Measurements from ENCODE around the gene PPP2CA. TPM values are rescaled to one million over a fixed set of nuclear protein-coding genes. Genes with fewer than 3 reads are reported as not detected.
"Not testable (repeated sequence)": the region's sequence is repeated elsewhere in the genome, so short reads cannot be mapped to it uniquely, and the experiment has no call there.

Gene PPP2CA
- polyA plus RNA-seq, 2 donors: 41.5 to 102 TPM

DNA sequence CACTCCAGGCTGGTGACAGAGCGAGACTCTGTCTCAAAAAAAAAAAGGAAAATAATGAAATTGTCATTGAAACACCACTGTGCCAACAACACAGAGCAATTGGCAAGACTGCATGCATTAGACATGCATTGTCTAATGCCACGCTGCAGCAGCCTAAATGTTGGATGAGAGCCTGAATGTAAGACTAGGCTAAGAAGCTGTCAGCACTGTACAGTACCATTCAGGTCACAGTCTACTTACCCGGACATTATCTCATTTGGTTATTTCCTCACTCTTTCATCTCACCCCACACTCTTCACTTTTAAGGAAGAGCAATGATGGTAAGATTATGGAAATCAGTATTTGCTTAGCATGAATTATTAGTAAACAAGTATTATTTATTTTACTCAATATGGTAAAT, 31.3 kb upstream of the PPP2CA start:
- Histone ChIP-seq H3K27me3 (ENCODE audit: control insufficient read depth in 1 of 2, insufficient read depth in 2 of 2, low read length in 2 of 2) (no peaks in the 10 kb centered on the region), H3K36me3 (ENCODE audit: control insufficient read depth in 2 of 2, insufficient read depth in 2 of 2, low read length in 1 of 2) (no peaks in the 10 kb centered on the region), H3K4me1 (ENCODE audit: control insufficient read depth in 2 of 2, insufficient read depth in 2 of 2, low read length in 1 of 2) (no peaks in the 10 kb centered on the region), H3K27ac (ENCODE audit: low read depth in 2 of 2, low read length in 1 of 2) (no peak overlapping the region), H3K9me3 (ENCODE audit: control insufficient read depth in 2 of 2, insufficient read depth in 1 of 2, low read depth in 1 of 2, low read length in 1 of 2) (no peaks in the 10 kb centered on the region), H3K4me3 (ENCODE audit: low read depth in 1 of 2, low read length in 2 of 2) (no peak overlapping the region)
- 74 to 83% methylated on average over 3 of the region's 3 CpGs for WGBS, 2 donors

DNA sequence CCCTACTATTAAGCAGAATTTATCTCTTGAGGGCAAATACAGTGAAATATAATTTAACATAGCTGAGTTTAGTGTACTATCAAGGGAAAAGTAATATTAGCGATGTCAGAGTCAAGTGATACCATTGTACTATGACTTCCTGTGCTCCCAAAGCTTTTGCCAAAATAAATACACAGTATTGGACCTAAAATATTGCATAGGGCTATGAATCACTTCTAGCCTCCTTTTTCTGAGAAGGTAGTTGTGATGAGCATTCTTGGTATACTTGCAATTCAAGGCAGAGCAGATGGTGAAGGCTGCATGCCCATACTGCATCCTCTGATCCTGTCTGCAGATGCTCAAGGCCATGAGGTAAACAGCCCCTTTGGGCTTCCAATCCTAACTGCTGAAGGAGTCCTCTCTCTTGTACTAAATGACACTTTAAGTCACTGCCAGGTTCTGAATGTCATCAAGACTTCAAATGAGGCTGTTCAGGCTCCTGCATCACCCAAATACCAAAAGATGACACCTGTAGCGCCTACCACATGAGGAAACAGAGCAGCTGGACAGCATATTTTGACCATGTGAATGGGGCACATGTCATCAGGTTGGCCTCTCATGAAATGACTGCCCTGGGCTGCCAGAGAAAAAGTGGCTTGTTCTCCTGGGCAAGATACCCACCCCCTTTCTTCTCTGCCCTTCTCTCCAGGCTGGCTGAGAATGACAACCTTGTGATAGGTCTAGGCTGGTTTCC, 29.7 kb upstream of the PPP2CA start:
- 85 to 86% methylated on average over 2 of the region's 2 CpGs for WGBS, 2 donors
- Histone ChIP-seq H3K27ac (ENCODE audit: low read depth in 2 of 2, low read length in 1 of 2) (no peak overlapping the region), H3K4me3 (ENCODE audit: low read depth in 1 of 2, low read length in 2 of 2) (no peak overlapping the region), H3K4me1 (ENCODE audit: control insufficient read depth in 2 of 2, insufficient read depth in 2 of 2, low read length in 1 of 2) (no peaks in the 10 kb centered on the region), H3K36me3 (ENCODE audit: control insufficient read depth in 2 of 2, insufficient read depth in 2 of 2, low read length in 1 of 2) (no peaks in the 10 kb centered on the region), H3K9me3 (ENCODE audit: control insufficient read depth in 2 of 2, insufficient read depth in 1 of 2, low read depth in 1 of 2, low read length in 1 of 2) (no peaks in the 10 kb centered on the region), H3K27me3 (ENCODE audit: control insufficient read depth in 1 of 2, insufficient read depth in 2 of 2, low read length in 2 of 2) (no peaks in the 10 kb centered on the region)

GRCh38 chr5:134253368-134254153, 27.7 kb upstream of the PPP2CA start:
- not testable (repeated sequence) for H3K4me1 ChIP-seq (ENCODE audit: control insufficient read depth in 2 of 2, insufficient read depth in 2 of 2, low read length in 1 of 2); H3K27me3 ChIP-seq (ENCODE audit: control insufficient read depth in 1 of 2, insufficient read depth in 2 of 2, low read length in 2 of 2); H3K9me3 ChIP-seq (ENCODE audit: control insufficient read depth in 2 of 2, insufficient read depth in 1 of 2, low read depth in 1 of 2, low read length in 1 of 2); H3K36me3 ChIP-seq (ENCODE audit: control insufficient read depth in 2 of 2, insufficient read depth in 2 of 2, low read length in 1 of 2); H3K27ac ChIP-seq (ENCODE audit: low read depth in 2 of 2, low read length in 1 of 2); H3K4me3 ChIP-seq (ENCODE audit: low read depth in 1 of 2, low read length in 2 of 2)
- WGBS, 2 donors: 62 to 87% methylated on average over 8 of the region's 8 CpGs

DNA sequence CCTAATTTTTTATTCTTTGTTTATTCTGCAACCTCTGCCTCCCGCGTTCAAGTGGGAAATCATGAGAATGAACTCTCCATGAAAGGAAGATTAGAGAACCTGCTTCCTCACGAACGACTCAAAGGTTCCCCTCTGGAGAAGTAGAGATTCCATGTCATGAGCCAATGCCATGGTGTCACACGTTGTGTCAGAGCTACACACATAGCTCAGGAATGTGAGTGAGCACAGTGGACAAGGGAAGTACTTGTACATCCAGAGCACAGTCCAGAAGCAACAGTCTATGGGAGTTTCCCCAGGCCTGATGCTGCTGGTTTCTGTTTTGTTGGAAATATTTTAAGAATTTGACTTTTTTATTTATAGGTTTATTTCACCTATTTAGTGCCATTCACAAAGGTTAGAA, 26.8 kb upstream of the PPP2CA start:
- H3K27ac ChIP-seq (ENCODE audit: low read depth in 2 of 2, low read length in 1 of 2): no peak overlapping the region
- no peaks in the 10 kb centered on the region for H3K9me3 ChIP-seq (ENCODE audit: control insufficient read depth in 2 of 2, insufficient read depth in 1 of 2, low read depth in 1 of 2, low read length in 1 of 2)

DNA sequence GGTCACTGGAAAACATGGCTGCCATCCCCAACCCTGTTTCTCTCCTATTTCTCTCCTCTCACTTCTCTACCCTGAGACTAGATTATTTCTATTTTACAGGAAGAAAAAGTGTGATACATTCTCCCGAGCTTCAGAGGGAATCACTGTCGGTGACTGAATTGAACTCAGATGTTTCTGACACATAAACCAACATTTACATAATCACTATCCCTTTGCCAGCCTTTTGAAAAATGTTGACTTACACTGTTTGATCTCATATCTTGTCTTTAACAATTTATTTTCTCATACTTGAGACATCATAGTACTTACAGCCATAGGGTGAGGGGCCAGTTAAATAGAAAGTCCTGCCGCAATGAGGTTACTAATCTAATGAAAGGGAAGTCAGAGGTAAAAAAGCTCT, 25.1 kb upstream of the PPP2CA start:
- Histone ChIP-seq H3K27me3 (ENCODE audit: control insufficient read depth in 1 of 2, insufficient read depth in 2 of 2, low read length in 2 of 2) (no peaks in the 10 kb centered on the region), H3K4me1 (ENCODE audit: control insufficient read depth in 2 of 2, insufficient read depth in 2 of 2, low read length in 1 of 2) (peaks cover under 1 to 3% of the 10 kb centered on the region in 2 donors), H3K27ac (ENCODE audit: low read depth in 2 of 2, low read length in 1 of 2) (no peak overlapping the region), H3K36me3 (ENCODE audit: control insufficient read depth in 2 of 2, insufficient read depth in 2 of 2, low read length in 1 of 2) (no peaks in the 10 kb centered on the region), H3K4me3 (ENCODE audit: low read depth in 1 of 2, low read length in 2 of 2) (no peak overlapping the region), H3K9me3 (ENCODE audit: control insufficient read depth in 2 of 2, insufficient read depth in 1 of 2, low read depth in 1 of 2, low read length in 1 of 2) (no peaks in the 10 kb centered on the region)
- WGBS, 2 donors: 77 to 83% methylated on average over 3 of the region's 3 CpGs

More for the DNA sequence above, 26.8 kb upstream of the PPP2CA start:
- Histone ChIP-seq H3K4me1 (ENCODE audit: control insufficient read depth in 2 of 2, insufficient read depth in 2 of 2, low read length in 1 of 2) (no peaks in the 10 kb centered on the region), H3K27me3 (ENCODE audit: control insufficient read depth in 1 of 2, insufficient read depth in 2 of 2, low read length in 2 of 2) (no peaks in the 10 kb centered on the region), H3K36me3 (ENCODE audit: control insufficient read depth in 2 of 2, insufficient read depth in 2 of 2, low read length in 1 of 2) (no peaks in the 10 kb centered on the region), H3K4me3 (ENCODE audit: low read depth in 1 of 2, low read length in 2 of 2) (no peak overlapping the region)
- 69 to 72% methylated on average over 5 of the region's 5 CpGs for WGBS, 2 donors

GRCh38 chr5:134249469-134250379, 23.9 kb upstream of the PPP2CA start:
- Histone ChIP-seq H3K9me3 (ENCODE audit: control insufficient read depth in 2 of 2, insufficient read depth in 1 of 2, low read depth in 1 of 2, low read length in 1 of 2) (no peaks in the 10 kb centered on the region), H3K27me3 (ENCODE audit: control insufficient read depth in 1 of 2, insufficient read depth in 2 of 2, low read length in 2 of 2) (no peaks in the 10 kb centered on the region), H3K4me3 (ENCODE audit: low read depth in 1 of 2, low read length in 2 of 2) (no peak overlapping the region), H3K36me3 (ENCODE audit: control insufficient read depth in 2 of 2, insufficient read depth in 2 of 2, low read length in 1 of 2) (no peaks in the 10 kb centered on the region), H3K27ac (ENCODE audit: low read depth in 2 of 2, low read length in 1 of 2) (peak overlapping the region in 1 of 2 donors; percentile 51), H3K4me1 (ENCODE audit: control insufficient read depth in 2 of 2, insufficient read depth in 2 of 2, low read length in 1 of 2) (peaks cover 3 to 4% of the 10 kb centered on the region in 2 donors)
- 85 to 86% methylated on average over 15 of the region's 15 CpGs for WGBS, 2 donors

DNA sequence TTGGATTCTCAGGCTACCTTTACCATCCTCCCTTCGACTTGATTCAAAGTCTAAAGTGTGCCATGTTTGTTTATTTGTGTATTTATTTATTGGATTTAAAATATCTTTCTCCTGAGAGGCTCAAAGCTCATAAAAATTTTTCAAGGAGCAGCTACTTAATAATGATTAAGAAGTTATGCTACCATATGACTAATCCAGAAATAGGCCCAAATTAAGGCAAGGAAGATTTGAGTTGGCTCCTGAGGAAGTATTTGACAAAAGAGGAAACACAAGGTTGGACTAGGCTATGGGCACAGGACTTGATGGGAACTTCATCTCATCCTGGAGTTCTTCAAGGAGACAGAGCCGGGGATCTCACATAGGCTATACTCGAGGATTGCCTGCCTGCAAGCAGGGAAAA, 22.4 kb upstream of the PPP2CA start:
- 64 to 83% methylated on average over 3 of the region's 3 CpGs for WGBS, 2 donors
- Histone ChIP-seq H3K36me3 (ENCODE audit: control insufficient read depth in 2 of 2, insufficient read depth in 2 of 2, low read length in 1 of 2) (no peaks in the 10 kb centered on the region), H3K9me3 (ENCODE audit: control insufficient read depth in 2 of 2, insufficient read depth in 1 of 2, low read depth in 1 of 2, low read length in 1 of 2) (no peaks in the 10 kb centered on the region)

DNA sequence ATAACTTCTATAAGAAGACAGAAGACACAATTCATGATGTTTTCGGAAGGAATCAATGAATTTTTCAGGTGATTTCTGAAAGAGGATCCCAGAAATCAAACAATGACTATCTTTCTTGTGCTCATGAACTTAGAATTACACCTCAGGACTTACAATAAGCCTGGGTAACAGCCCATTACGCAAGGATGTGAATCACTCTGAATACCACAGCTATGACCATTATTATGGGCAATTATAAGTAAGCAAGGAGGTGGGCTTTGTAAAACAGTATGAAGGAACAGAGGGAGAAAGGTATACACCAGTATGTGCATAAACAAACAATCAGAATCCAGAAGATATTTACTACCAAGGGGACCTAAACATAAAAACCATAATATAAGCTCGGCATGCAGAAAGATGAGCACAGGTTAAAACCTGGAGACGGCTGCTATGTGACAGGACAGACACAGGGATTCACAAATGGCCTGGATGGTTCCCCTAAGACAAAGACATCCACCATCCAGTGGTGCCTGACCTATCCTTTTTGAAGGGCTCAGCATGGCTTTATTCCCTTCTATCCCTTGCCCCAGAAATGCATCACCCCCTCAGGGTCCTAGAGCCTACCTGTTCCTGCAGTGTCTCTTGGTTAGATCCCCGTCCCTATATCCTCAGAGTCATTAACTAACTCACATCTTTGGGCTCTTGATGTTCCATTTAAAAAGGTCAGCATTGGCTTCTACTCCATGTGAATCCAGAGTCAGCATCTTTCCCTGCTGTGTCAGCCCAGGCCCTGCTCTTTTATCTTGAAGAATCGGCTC, 21.8 kb upstream of the PPP2CA start:
- peak overlapping the region in 1 of 2 donors; percentile 7 for H3K27ac ChIP-seq (ENCODE audit: low read depth in 2 of 2, low read length in 1 of 2)
- H3K4me1 ChIP-seq (ENCODE audit: control insufficient read depth in 2 of 2, insufficient read depth in 2 of 2, low read length in 1 of 2): peaks cover 3 to 4% of the 10 kb centered on the region in 2 donors
- H3K9me3 ChIP-seq (ENCODE audit: control insufficient read depth in 2 of 2, insufficient read depth in 1 of 2, low read depth in 1 of 2, low read length in 1 of 2): no peaks in the 10 kb centered on the region
- H3K27me3 ChIP-seq (ENCODE audit: control insufficient read depth in 1 of 2, insufficient read depth in 2 of 2, low read length in 2 of 2): no peaks in the 10 kb centered on the region
- WGBS, 2 donors: 83 to 86% methylated on average over 6 of the region's 6 CpGs
- no peaks in the 10 kb centered on the region for H3K36me3 ChIP-seq (ENCODE audit: control insufficient read depth in 2 of 2, insufficient read depth in 2 of 2, low read length in 1 of 2)
- H3K4me3 ChIP-seq (ENCODE audit: low read depth in 1 of 2, low read length in 2 of 2): no peak overlapping the region

More for the DNA sequence above, 22.4 kb upstream of the PPP2CA start:
- Histone ChIP-seq H3K4me1 (ENCODE audit: control insufficient read depth in 2 of 2, insufficient read depth in 2 of 2, low read length in 1 of 2) (peaks cover 3 to 4% of the 10 kb centered on the region in 2 donors), H3K27ac (ENCODE audit: low read depth in 2 of 2, low read length in 1 of 2) (peak overlapping the region in 1 of 2 donors; percentile 51), H3K4me3 (ENCODE audit: low read depth in 1 of 2, low read length in 2 of 2) (no peak overlapping the region), H3K27me3 (ENCODE audit: control insufficient read depth in 1 of 2, insufficient read depth in 2 of 2, low read length in 2 of 2) (no peaks in the 10 kb centered on the region)

All from esophagus (tissue), 2 donors.